ENCODE measurements around the gene ADAT3.
"Not testable (repeated sequence)": the region's sequence is repeated elsewhere in the genome, so short reads cannot be mapped to it uniquely, and the experiment has no call there.

- TF ChIP-seq RAD21 (IDR thresholded peaks at IDR 0.05; ENCODE audit: low read length); IRF3 (IDR thresholded peaks at IDR 0.05; ENCODE audit: low read depth, low read length); POLR2AphosphoS5 (IDR thresholded peaks at IDR 0.05; ENCODE audit: low read depth, low read length); USF2 (IDR thresholded peaks at IDR 0.05; ENCODE audit: borderline replicate concordance, low read depth, low read length); CTCF (IDR thresholded peaks at IDR 0.05); GABPA (IDR thresholded peaks at IDR 0.05; ENCODE audit: low read depth); MAX (IDR thresholded peaks at IDR 0.05; ENCODE audit: low read depth); USF1 (IDR thresholded peaks at IDR 0.05; ENCODE audit: borderline replicate concordance, low read depth); FOXM1 (IDR thresholded peaks at IDR 0.05; ENCODE audit: low read depth); RFX5 (IDR thresholded peaks at IDR 0.05; ENCODE audit: low read length): not testable (repeated sequence)
These were observed 25.2 kb upstream of the ADAT3 start for GRCh38 chr19:1879982-1880381.
